Fibroblast of the aortic adventitia (primary cell): ENCODE data around the gene LHPP. TPM values are rescaled to one million over a fixed set of nuclear protein-coding genes. Genes with fewer than 3 reads are reported as not detected.

ENCODE experiments used
- DNase-seq: peaks from one replicate; pipeline ENCODE4 v3.0.0-alpha.2; 2010; ENCODE audit warnings: low read depth
- H3K4me3 ChIP-seq: 2 replicates; pipeline ENCODE4 v1.5.1; 2011; ENCODE audit warnings: low read depth, mild to moderate bottlenecking, control low read depth, low read length, moderate library complexity
- total RNA-seq: library from RNA; depleted of rRNA; stranded (reverse); fragments of >200 nt; gene quantifications from 2 replicates; pipeline ENCODE4 v1.2.3, GENCODE V29; 2012; ENCODE audit warnings: low replicate concordance
- TF ChIP-seq, protein P1 (sequence below): IDR thresholded peaks from 2 replicates; pipeline ENCODE4 v1.5.1; 2011; ENCODE audit warnings: mild to moderate bottlenecking, low read length, control low read depth, inconsistent platforms; ENCODE audit not compliant: insufficient read depth

The LHPP gene
- total RNA-seq, 1 donor = 12.5 TPM

DNA sequence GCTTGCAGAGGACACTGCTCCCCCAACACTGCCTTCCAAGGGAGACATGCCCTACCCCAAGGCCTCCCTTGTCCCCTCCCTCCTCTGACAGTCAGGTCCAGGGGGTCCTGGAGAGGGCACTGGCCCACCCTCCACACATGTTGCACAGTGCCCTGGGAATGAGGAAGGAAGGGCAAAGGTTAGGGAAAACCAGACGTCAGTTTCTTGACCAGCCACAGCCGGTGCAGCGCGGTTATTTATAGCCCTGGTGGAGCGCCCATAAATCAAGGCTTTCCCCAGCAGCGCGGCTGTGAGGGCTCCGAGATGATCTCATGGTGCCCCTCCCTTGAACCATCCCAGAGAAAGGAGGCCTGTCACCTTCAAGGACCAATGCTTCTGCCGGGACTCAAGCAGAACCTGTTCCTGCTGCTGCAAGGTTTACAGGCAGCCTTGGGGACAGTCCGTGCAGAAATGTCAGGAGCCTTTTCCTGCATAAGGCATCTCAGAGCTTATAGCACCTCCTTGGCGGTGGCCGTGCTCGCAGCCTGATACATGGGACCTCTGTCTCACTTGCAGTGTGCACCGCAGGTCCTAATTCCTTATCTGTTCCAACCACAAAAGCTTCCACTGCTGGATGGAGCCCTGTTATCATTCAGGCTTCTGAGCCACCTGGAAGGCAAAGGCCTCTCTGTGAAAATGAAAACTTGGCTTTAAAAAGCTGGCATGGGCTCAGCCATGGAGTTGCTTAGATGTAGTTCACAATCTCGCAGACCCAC lies 127.3 kb downstream of the LHPP start:
- TF ChIP-seq, protein P1, sequence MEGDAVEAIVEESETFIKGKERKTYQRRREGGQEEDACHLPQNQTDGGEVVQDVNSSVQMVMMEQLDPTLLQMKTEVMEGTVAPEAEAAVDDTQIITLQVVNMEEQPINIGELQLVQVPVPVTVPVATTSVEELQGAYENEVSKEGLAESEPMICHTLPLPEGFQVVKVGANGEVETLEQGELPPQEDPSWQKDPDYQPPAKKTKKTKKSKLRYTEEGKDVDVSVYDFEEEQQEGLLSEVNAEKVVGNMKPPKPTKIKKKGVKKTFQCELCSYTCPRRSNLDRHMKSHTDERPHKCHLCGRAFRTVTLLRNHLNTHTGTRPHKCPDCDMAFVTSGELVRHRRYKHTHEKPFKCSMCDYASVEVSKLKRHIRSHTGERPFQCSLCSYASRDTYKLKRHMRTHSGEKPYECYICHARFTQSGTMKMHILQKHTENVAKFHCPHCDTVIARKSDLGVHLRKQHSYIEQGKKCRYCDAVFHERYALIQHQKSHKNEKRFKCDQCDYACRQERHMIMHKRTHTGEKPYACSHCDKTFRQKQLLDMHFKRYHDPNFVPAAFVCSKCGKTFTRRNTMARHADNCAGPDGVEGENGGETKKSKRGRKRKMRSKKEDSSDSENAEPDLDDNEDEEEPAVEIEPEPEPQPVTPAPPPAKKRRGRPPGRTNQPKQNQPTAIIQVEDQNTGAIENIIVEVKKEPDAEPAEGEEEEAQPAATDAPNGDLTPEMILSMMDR = no peak
- DNase-seq = peak; percentile 60
- H3K4me3 ChIP-seq = no peak overlapping the region

DNA sequence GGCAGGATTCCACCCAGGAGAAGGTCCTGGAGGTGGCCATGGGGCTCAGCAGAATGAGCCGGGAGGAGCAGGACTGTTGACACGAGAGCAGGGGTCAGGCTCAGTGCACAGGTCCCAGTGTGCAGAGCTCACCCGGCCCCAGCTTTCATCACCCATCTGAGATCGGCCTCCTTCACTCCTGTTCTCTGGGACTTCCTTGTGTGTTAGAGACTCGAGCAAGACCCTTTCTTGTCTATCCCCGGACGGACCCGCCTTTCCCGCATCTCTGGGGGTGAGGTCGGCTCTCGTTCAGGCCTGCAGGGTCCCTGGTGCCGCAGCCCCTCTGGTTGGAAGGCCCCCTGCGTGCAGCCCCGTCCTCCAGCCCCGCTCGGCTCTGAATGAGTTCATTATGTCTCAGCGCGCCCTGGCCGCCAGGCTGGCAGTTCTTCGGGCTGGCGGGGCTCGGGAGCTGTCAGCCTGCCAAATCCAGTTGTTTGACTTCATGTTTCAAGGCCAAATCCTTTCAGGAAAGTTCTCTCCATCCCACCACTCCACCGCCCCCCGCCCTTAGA lies 127.9 kb downstream of the LHPP start:
- TF ChIP-seq, protein P1 = no peak
- no peak overlapping the region for H3K4me3 ChIP-seq
- DNase-seq = peak; percentile 13

DNA sequence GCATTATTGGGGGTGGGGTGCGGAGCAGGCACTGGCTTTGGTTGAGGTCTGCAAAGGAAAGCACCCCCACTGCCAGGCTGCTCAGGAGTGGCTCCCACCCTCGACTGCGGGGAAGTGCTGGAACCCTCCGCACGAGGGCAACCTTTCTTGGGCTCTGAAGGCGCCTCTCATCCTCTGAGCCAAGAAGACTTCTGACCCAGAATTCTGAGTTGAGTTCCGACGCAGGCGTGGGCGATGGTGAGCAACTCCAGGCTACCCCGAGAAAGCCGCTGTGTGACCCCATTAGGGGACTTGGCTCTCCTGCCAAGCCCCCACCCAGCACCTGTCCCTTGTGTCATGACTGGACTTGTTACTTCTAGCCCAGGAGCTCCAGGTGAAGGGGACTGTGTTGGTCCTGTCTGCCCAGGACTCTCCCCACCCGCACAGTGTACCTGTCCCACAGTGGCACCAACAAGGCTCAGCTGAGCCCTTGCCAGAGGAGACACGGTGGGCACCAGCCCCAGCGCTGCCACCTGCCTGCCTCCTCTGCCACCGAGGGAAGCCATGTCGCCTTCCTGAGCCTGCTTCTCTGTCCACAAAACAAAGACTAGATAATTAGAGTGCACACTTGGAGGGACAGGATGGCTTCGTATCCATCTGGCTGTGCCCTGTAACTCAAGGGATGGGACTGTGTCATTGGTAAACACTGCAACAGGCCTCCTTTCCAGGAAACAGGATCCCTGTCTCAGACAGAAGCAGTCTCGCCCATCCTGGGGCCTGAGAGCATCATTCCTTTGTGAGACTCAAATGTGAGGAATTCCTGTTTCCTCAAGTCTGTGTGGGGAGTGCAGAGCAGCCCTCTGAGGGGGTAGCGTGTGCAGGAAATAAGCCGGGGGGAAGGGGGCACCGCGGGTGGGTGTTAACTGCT lies 128.8 kb downstream of the LHPP start:
- TF ChIP-seq, protein P1 = no peak
- no peak for DNase-seq
- H3K4me3 ChIP-seq = no peak overlapping the region

DNA sequence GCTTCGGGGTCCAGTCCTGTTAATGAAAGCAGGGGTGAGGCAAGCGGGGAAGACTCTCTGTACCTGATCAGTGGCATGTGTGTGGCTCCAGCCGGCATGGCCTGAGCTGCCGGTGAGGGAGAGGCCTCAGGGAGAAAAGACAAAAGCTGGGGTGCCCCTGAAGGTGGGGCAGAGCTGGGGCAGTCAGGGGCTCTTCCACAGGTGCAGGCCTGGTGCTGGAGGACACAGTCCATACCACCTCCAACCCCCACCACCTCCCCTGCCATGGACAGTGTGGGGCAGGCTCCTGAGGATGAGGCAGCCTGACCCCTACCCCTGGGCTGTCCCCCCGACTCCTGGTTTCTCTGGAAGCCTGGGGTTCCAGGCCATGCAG lies 129.5 kb downstream of the LHPP start:
- TF ChIP-seq, protein P1 = no peak
- DNase-seq = no peak

DNA sequence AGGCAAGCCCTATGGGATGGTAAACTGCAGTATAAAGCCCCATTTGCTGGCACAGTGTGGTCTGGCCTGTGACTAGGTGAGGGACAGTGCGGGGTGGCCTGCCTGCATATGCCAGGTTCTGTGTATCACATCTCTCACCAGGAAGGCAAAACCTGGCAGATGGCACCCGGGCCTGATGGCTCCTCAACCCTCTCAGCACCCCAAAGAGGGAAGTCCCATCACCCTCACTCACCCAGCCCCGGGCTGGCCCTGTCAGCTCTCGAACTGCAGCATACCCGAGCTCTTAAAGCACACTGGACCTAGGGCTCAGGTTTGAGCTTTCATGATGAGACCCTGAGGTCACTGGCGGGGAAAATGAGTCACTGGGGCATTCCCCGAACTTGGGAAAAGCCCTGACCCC lies 130.5 kb downstream of the LHPP start:
- no peak for DNase-seq
- H3K4me3 ChIP-seq = no peak overlapping the region
- TF ChIP-seq, protein P1 = no peak

More for the DNA sequence above, 129.5 kb downstream of the LHPP start:
- H3K4me3 ChIP-seq = no peak overlapping the region

DNA sequence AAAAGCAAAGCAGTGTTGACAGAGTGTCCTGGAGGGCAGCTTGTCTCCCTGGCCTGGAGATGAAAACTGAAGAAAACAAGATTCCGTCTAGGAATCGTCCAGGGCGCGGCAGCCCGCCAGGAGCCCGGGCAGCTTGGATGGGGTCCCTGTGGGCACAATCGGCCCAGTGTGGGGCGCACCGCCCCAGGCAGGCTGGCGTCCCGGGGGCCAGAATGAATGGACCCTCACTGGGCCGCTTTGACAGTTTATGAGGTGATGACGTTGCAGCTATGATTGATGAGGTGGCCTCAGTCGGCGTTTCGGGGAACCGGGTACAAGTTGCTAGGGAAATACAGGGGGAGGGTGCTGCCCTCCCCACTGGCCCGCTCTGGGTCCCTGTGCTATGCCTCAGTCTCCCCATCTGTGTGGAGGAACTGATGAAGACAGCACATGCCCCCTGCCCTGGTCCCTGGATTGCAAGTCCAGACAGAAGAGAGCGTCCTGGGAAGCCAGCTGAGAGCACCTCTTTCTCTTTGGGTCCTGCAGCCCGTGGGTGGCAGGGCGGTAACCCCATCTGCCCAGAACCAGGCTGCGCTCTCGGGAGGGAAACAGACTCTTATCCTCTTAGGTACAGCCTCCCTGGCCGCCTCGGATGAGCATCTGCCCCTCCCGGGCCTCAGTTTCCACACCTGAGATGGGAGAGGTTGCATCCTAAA lies 131.3 kb downstream of the LHPP start:
- H3K4me3 ChIP-seq = no peak overlapping the region
- TF ChIP-seq, protein P1 = no peak
- no peak for DNase-seq
